HEK293T (cell line): ENCODE measurements around the gene GHITM.

Experiments
- BHLHE40 ChIP-seq: fragments of 450-650 bp; IDR thresholded peaks from 2 replicates; pipeline ENCODE4 v1.6.1; 2016; ENCODE audit warnings: mild to moderate bottlenecking, moderate library complexity, borderline replicate concordance
- CTBP1 ChIP-seq: fragments of 450-650 bp; IDR thresholded peaks from 2 replicates; pipeline ENCODE4 v1.6.1; 2016; ENCODE audit warnings: borderline replicate concordance
- FOXK2 ChIP-seq: fragments of 450-650 bp; IDR thresholded peaks from 2 replicates; pipeline ENCODE4 v1.6.1; 2016; ENCODE audit warnings: mild to moderate bottlenecking
- FOXM1 ChIP-seq: fragments of 450-650 bp; IDR thresholded peaks from 2 replicates; pipeline ENCODE4 v1.6.1; 2017; ENCODE audit warnings: mild to moderate bottlenecking, borderline replicate concordance
- L3MBTL2 ChIP-seq: fragments of 450-650 bp; conservative IDR thresholded peaks from 2 replicates; pipeline ENCODE4 v1.6.1; 2016; ENCODE audit warnings: mild to moderate bottlenecking
- NFRKB ChIP-seq: fragments of 450-650 bp; IDR thresholded peaks from 2 replicates; pipeline ENCODE4 v1.6.1; 2016; ENCODE audit warnings: mild to moderate bottlenecking, moderate library complexity
- SP1 ChIP-seq: fragments of 450-650 bp; IDR thresholded peaks from 2 replicates; pipeline ENCODE4 v1.6.1; 2017
- TARDBP ChIP-seq: fragments of 450-650 bp; IDR thresholded peaks from 2 replicates; pipeline ENCODE4 v1.6.1; 2016
- ZNF384 ChIP-seq: fragments of 450-650 bp; IDR thresholded peaks from 2 replicates; pipeline ENCODE4 v1.6.1; 2016
- TF ChIP-seq, protein P1 (sequence below): fragments of 450-650 bp; IDR thresholded peaks from 2 replicates; pipeline ENCODE4 v1.6.1; 2016

DNA sequence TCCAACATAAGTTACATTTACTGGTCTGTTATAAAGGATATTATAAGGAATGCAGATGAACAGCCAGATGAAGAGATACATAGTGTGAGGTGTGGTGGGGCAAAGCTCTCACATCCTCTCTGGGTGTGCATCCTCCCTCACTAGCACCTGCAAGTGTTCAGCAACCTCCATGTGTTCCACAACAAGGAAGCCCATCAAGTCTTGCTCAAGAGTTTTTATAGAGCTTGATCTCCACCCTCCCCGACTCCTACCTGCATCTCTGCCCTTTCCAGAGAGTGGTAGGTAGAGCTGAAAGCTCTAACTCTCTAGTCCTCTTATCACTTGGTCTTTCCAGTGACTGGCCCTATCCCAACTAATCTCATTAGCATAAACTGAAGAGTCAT is 12.5 kb upstream of the GHITM start:
- no peak for TF ChIP-seq CTBP1
- no peak for TF ChIP-seq SP1
- no peak for TF ChIP-seq FOXK2
- TF ChIP-seq, protein P1, sequence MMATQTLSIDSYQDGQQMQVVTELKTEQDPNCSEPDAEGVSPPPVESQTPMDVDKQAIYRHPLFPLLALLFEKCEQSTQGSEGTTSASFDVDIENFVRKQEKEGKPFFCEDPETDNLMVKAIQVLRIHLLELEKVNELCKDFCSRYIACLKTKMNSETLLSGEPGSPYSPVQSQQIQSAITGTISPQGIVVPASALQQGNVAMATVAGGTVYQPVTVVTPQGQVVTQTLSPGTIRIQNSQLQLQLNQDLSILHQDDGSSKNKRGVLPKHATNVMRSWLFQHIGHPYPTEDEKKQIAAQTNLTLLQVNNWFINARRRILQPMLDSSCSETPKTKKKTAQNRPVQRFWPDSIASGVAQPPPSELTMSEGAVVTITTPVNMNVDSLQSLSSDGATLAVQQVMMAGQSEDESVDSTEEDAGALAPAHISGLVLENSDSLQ, result no peak
- no peak for TF ChIP-seq TARDBP
- TF ChIP-seq NFRKB, result no peak
- TF ChIP-seq ZNF384, result no peak
- TF ChIP-seq FOXM1, result no peak
- no peak for TF ChIP-seq L3MBTL2
- TF ChIP-seq BHLHE40, result no peak
